GM12878 (cell line): ENCODE results near the gene MATN3. TPM values are rescaled to one million over a fixed set of nuclear protein-coding genes. Genes with fewer than 3 reads are reported as not detected.

ENCODE experiments used
- EGR1 ChIP-seq, 2 experiments: IDR thresholded peaks; 1 replicate in 1 of 2; 2 replicates in 1 of 2; pipeline ENCODE4 v1.6.1; 2011 to 2012; ENCODE audit warnings: low read depth in 2 of 2, low read length in 2 of 2, borderline replicate concordance in 1 of 2, mild to moderate bottlenecking in 1 of 2, moderate library complexity in 1 of 2
- HDGF ChIP-seq: fragments of 450-650 bp; IDR thresholded peaks from 2 replicates; pipeline ENCODE4 v1.6.1; 2016; ENCODE audit warnings: antibody characterized with exemption
- JUNB ChIP-seq: IDR thresholded peaks from 2 replicates; pipeline ENCODE4 v1.6.1; 2016; ENCODE audit warnings: antibody characterized with exemption, mild to moderate bottlenecking
- KAT2A ChIP-seq: conservative IDR thresholded peaks from 2 replicates; pipeline ENCODE4 v1.6.1; 2011; ENCODE audit warnings: low read depth, low read length; ENCODE audit not compliant: control insufficient read depth
- POU2F2 ChIP-seq: IDR thresholded peaks from 3 replicates; pipeline ENCODE4 v1.6.1; 2011; ENCODE audit warnings: low read depth, mild to moderate bottlenecking, low read length, borderline replicate concordance
- RAD21 ChIP-seq: IDR thresholded peaks from 2 replicates; pipeline ENCODE4 v1.6.1; 2011; ENCODE audit warnings: mild to moderate bottlenecking, low read depth, low read length, moderate library complexity; ENCODE audit not compliant: insufficient read depth
- RB1 ChIP-seq: fragments of 450-650 bp; formaldehyde crosslinking; IDR thresholded peaks from 2 replicates; pipeline ENCODE4 v1.6.1; 2017; ENCODE audit warnings: mild to moderate bottlenecking, borderline replicate concordance
- ZNF207 ChIP-seq: fragments of 450-650 bp; IDR thresholded peaks from 2 replicates; pipeline ENCODE4 v1.6.1; 2014; ENCODE audit warnings: antibody characterized with exemption, mild to moderate bottlenecking, borderline replicate concordance
- polyA plus RNA-seq, 11 experiments: library from polyadenylated mRNA; depleted of rRNA in 4 of 11; unstranded in 6 of 11; stranded (reverse) in 5 of 11; fragments of >200 nt; fragmentation: Nextera tagmentation in 4 of 11; fragmentation: Illumina TruSeq in 1 of 11; extraction: Ambion mirVana in 4 of 11; extraction: Trizol in 1 of 11; gene quantifications; 1 replicate in 1 of 11; 2 replicates in 10 of 11; pipeline versions ENCODE4 v1.2.1 to v1.2.3, GENCODE V29; 2011 to 2016; ENCODE audit warnings: inconsistent platforms in 2 of 11, missing spikeins in 2 of 11, low read depth in 1 of 11
- total RNA-seq, 4 experiments: library from RNA; depleted of rRNA in 3 of 4; stranded (reverse); fragments of >200 nt in 3 of 4; fragmentation: Illumina TruSeq in 1 of 4; extraction: Trizol in 1 of 4; gene quantifications; 2 replicates each; pipeline versions ENCODE4 v1.2.1 to v1.2.3, GENCODE V29; 2013 to 2021
- TF ChIP-seq, protein P1 (sequence below): fragments of 450-650 bp; IDR thresholded peaks from 2 replicates; pipeline ENCODE4 v1.6.1; 2014; ENCODE audit warnings: mild to moderate bottlenecking
- TF ChIP-seq, protein P2 (sequence below): fragments of 150-350 bp; IDR thresholded peaks from 2 replicates; pipeline ENCODE4 v1.6.1; 2016; ENCODE audit warnings: low read depth, low read length
- TF ChIP-seq, protein P3 (sequence below): IDR thresholded peaks from 2 replicates; pipeline ENCODE4 v1.6.1; 2012; ENCODE audit warnings: low read depth, low read length, improper control_type of control experiment
- TF ChIP-seq, protein P4 (sequence below): fragments of 450-650 bp; IDR thresholded peaks from 2 replicates; pipeline ENCODE4 v1.6.1; 2017; ENCODE audit warnings: low read depth, mild to moderate bottlenecking, moderate library complexity
- TF ChIP-seq, protein P5 (sequence below): IDR thresholded peaks from 2 replicates; pipeline ENCODE4 v1.6.1; 2011; ENCODE audit warnings: borderline replicate concordance, low read depth, mild to moderate bottlenecking, moderate library complexity, low read length; ENCODE audit not compliant: insufficient read depth, poor library complexity, severe bottlenecking
- TF ChIP-seq, protein P6 (sequence below): IDR thresholded peaks from 2 replicates; pipeline ENCODE4 v1.6.1; 2012; ENCODE audit warnings: mild to moderate bottlenecking, low read depth, low read length

Gene MATN3
- total and polyA plus RNA-seq, 10 of the 15 experiments (the other 5 are each of a cell fraction or from before 2014, with no cell fraction given): 0.09 TPM; not detected in 9

DNA sequence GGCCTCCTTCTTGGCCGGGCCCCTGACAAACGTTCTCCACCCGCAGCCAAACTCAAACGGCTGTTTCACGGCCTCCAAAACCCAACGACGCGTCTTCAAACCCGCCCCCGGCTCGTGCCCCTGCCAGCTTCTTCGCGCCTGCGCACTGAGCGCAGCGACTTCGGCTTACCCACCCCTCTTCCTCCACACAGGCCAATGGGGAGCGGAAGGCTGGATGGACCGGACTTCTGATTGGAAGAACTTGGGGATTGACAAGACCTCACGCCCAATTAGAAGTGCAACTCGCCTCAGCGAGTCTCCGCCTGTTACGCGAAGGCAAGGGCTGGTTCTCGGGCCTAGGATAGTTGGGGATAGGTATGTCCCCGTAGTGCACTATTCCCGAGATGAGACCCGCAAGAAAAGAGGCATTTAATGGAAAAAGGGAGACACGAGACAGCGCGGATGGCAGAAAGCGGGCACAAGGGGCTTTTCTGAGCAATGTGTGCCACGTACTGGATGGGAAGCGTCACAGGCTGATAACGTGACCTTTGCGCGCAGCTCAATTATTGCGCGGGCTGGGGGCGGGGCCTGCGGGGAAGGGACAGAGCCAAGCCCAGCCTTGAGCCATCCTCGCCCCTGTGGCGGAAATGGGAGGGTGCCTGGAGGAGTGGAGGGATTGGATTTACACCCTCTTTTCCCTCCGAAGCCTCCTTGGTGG lies 39.2 kb upstream of the MATN3 start, which contains the start of gene LAPTM4A (continued):
- TF ChIP-seq EGR1 (IDR thresholded peaks at IDR 0.05; ENCODE audit: borderline replicate concordance in 1 of 2, low read depth in 2 of 2, low read length in 2 of 2) (peak in 1 of 2 experiments; percentile 84; a peak in 2 of 3 replicates), KAT2A (no peak), ZNF207 (peak; percentile 92), POU2F2 (peak; percentile 10; the same call in 2 of the 3 replicates), RB1 (peak; percentile 91), RAD21 (no peak), JUNB (no peak), HDGF (peak; percentile 93)
- TF ChIP-seq, protein P1, sequence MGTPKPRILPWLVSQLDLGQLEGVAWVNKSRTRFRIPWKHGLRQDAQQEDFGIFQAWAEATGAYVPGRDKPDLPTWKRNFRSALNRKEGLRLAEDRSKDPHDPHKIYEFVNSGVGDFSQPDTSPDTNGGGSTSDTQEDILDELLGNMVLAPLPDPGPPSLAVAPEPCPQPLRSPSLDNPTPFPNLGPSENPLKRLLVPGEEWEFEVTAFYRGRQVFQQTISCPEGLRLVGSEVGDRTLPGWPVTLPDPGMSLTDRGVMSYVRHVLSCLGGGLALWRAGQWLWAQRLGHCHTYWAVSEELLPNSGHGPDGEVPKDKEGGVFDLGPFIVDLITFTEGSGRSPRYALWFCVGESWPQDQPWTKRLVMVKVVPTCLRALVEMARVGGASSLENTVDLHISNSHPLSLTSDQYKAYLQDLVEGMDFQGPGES: peak; percentile 91
- TF ChIP-seq, protein P2, sequence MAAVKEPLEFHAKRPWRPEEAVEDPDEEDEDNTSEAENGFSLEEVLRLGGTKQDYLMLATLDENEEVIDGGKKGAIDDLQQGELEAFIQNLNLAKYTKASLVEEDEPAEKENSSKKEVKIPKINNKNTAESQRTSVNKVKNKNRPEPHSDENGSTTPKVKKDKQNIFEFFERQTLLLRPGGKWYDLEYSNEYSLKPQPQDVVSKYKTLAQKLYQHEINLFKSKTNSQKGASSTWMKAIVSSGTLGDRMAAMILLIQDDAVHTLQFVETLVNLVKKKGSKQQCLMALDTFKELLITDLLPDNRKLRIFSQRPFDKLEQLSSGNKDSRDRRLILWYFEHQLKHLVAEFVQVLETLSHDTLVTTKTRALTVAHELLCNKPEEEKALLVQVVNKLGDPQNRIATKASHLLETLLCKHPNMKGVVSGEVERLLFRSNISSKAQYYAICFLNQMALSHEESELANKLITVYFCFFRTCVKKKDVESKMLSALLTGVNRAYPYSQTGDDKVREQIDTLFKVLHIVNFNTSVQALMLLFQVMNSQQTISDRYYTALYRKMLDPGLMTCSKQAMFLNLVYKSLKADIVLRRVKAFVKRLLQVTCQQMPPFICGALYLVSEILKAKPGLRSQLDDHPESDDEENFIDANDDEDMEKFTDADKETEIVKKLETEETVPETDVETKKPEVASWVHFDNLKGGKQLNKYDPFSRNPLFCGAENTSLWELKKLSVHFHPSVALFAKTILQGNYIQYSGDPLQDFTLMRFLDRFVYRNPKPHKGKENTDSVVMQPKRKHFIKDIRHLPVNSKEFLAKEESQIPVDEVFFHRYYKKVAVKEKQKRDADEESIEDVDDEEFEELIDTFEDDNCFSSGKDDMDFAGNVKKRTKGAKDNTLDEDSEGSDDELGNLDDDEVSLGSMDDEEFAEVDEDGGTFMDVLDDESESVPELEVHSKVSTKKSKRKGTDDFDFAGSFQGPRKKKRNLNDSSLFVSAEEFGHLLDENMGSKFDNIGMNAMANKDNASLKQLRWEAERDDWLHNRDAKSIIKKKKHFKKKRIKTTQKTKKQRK: peak; percentile 72
- TF ChIP-seq, protein P3, sequence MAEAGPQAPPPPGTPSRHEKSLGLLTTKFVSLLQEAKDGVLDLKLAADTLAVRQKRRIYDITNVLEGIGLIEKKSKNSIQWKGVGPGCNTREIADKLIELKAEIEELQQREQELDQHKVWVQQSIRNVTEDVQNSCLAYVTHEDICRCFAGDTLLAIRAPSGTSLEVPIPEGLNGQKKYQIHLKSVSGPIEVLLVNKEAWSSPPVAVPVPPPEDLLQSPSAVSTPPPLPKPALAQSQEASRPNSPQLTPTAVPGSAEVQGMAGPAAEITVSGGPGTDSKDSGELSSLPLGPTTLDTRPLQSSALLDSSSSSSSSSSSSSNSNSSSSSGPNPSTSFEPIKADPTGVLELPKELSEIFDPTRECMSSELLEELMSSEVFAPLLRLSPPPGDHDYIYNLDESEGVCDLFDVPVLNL: no peak
- TF ChIP-seq, protein P4, sequence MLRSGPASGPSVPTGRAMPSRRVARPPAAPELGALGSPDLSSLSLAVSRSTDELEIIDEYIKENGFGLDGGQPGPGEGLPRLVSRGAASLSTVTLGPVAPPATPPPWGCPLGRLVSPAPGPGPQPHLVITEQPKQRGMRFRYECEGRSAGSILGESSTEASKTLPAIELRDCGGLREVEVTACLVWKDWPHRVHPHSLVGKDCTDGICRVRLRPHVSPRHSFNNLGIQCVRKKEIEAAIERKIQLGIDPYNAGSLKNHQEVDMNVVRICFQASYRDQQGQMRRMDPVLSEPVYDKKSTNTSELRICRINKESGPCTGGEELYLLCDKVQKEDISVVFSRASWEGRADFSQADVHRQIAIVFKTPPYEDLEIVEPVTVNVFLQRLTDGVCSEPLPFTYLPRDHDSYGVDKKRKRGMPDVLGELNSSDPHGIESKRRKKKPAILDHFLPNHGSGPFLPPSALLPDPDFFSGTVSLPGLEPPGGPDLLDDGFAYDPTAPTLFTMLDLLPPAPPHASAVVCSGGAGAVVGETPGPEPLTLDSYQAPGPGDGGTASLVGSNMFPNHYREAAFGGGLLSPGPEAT: peak; percentile 88
- TF ChIP-seq, protein P5, sequence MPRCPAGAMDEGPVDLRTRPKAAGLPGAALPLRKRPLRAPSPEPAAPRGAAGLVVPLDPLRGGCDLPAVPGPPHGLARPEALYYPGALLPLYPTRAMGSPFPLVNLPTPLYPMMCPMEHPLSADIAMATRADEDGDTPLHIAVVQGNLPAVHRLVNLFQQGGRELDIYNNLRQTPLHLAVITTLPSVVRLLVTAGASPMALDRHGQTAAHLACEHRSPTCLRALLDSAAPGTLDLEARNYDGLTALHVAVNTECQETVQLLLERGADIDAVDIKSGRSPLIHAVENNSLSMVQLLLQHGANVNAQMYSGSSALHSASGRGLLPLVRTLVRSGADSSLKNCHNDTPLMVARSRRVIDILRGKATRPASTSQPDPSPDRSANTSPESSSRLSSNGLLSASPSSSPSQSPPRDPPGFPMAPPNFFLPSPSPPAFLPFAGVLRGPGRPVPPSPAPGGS: no peak
- TF ChIP-seq, protein P6, sequence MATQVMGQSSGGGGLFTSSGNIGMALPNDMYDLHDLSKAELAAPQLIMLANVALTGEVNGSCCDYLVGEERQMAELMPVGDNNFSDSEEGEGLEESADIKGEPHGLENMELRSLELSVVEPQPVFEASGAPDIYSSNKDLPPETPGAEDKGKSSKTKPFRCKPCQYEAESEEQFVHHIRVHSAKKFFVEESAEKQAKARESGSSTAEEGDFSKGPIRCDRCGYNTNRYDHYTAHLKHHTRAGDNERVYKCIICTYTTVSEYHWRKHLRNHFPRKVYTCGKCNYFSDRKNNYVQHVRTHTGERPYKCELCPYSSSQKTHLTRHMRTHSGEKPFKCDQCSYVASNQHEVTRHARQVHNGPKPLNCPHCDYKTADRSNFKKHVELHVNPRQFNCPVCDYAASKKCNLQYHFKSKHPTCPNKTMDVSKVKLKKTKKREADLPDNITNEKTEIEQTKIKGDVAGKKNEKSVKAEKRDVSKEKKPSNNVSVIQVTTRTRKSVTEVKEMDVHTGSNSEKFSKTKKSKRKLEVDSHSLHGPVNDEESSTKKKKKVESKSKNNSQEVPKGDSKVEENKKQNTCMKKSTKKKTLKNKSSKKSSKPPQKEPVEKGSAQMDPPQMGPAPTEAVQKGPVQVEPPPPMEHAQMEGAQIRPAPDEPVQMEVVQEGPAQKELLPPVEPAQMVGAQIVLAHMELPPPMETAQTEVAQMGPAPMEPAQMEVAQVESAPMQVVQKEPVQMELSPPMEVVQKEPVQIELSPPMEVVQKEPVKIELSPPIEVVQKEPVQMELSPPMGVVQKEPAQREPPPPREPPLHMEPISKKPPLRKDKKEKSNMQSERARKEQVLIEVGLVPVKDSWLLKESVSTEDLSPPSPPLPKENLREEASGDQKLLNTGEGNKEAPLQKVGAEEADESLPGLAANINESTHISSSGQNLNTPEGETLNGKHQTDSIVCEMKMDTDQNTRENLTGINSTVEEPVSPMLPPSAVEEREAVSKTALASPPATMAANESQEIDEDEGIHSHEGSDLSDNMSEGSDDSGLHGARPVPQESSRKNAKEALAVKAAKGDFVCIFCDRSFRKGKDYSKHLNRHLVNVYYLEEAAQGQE: no peak
